H1 (cell line): Measurements from ENCODE around the gene GSAP. TPM values are rescaled to one million over a fixed set of nuclear protein-coding genes. Genes with fewer than 3 reads are reported as not detected.
A peak's percentile ranks its signal among the peaks of the same experiment; 100 is the strongest.

Source experiments
- CTCF ChIA-PET: fragments of 300-600 bp; sonication (Branson Sonifier 250); formaldehyde crosslinking; loops from one replicate; lab custom pipeline; 2021; ENCODE audit not compliant: partially characterized antibody; lab: Charles Lee
- POLR2A ChIA-PET: fragments of 300-600 bp; sonication (Branson Sonifier 250); formaldehyde crosslinking; loops from one replicate; lab custom pipeline; 2021; ENCODE audit warnings: inconsistent platforms; ENCODE audit not compliant: partially characterized antibody; lab: Charles Lee
- DNase-seq, 2 experiments: peaks; one replicate each; pipeline versions ENCODE4 v3.0.0 to v3.0.0-alpha.2; 2010 to 2022; ENCODE audit warnings: low spot score in 2 of 2, low read depth in 1 of 2, mixed read lengths in 1 of 2
- FAIRE-seq: peaks from 2 replicates; lab custom pipeline; 2011; peaks lifted over from hg19 to GRCh38; lab: Jason Lieb, UNC
- H2AFZ ChIP-seq: 2 replicates; pipeline ENCODE4 v1.8.1; 2012; ENCODE audit warnings: low read length, inconsistent platforms
- H2AK5ac ChIP-seq: 2 replicates; pipeline ENCODE4 v1.6.1; 2013; ENCODE audit warnings: low read depth, low read length
- H2BK120ac ChIP-seq: replicated peaks from 2 replicates; pipeline ENCODE3; 2013; ENCODE audit warnings: low read depth, low read length, inconsistent platforms
- H2BK12ac ChIP-seq: 2 replicates; pipeline ENCODE4 v1.6.1; 2013; ENCODE audit warnings: low read depth, low read length
- H2BK15ac ChIP-seq: 2 replicates; pipeline ENCODE4 v1.6.1; 2013; ENCODE audit warnings: low read length
- H2BK20ac ChIP-seq: 2 replicates; pipeline ENCODE4 v1.6.1; 2013; ENCODE audit warnings: low read length
- H2BK5ac ChIP-seq: 2 replicates; pipeline ENCODE4 v1.6.1; 2013; ENCODE audit warnings: low read depth, low read length
- H3K14ac ChIP-seq: 2 replicates; pipeline ENCODE4 v1.6.1; 2013; ENCODE audit warnings: inconsistent platforms; ENCODE audit not compliant: insufficient read length
- H3K18ac ChIP-seq: 2 replicates; pipeline ENCODE4 v1.6.1; 2013; ENCODE audit warnings: low read length; ENCODE audit errors: extremely low read depth
- H3K23ac ChIP-seq: 2 replicates; pipeline ENCODE4 v1.6.1; 2013; ENCODE audit warnings: inconsistent platforms; ENCODE audit not compliant: insufficient read length
- H3K23me2 ChIP-seq: 2 replicates; pipeline ENCODE4 v1.6.1; 2013; ENCODE audit warnings: low read depth, low read length
- H3K27ac ChIP-seq: 2 replicates; pipeline ENCODE4 v1.6.1; 2011; ENCODE audit warnings: low read depth, low read length, inconsistent platforms
- H3K27me3 ChIP-seq, 4 experiments: replicated peaks in 1 of 4; 1 replicate in 1 of 4; 2 replicates in 3 of 4; pipeline versions ENCODE4 v1.6.1 to v1.8.1; 2011 to 2013; ENCODE audit warnings: low read length in 3 of 4, mild to moderate bottlenecking in 3 of 4, inconsistent platforms in 2 of 4, mixed read lengths in 2 of 4, moderate library complexity in 1 of 4; ENCODE audit not compliant: control insufficient read depth in 3 of 4, insufficient read depth in 3 of 4; ENCODE audit errors: extremely low read depth in 1 of 4
- H3K36me3 ChIP-seq, 4 experiments: 2 replicates each; pipeline versions ENCODE4 v1.6.1 to v1.8.1; 2011 to 2013; ENCODE audit warnings: mild to moderate bottlenecking in 4 of 4, low read length in 3 of 4, moderate library complexity in 2 of 4, control low read depth in 1 of 4, inconsistent platforms in 1 of 4; ENCODE audit not compliant: insufficient read depth in 4 of 4, control insufficient read depth in 2 of 4
- H3K4ac ChIP-seq: replicated peaks from 2 replicates; pipeline ENCODE3; 2013; ENCODE audit warnings: low read length, low read depth, mixed read lengths, inconsistent platforms; ENCODE audit not compliant: insufficient read length
- H3K4me1 ChIP-seq, 4 experiments: replicated peaks in 1 of 4; 1 replicate in 1 of 4; 2 replicates in 3 of 4; pipeline versions ENCODE4 v1.6.1 to v1.8.1; 2011 to 2013; ENCODE audit warnings: low read length in 3 of 4, inconsistent platforms in 2 of 4, mixed read lengths in 1 of 4; ENCODE audit not compliant: insufficient read depth in 4 of 4, control insufficient read depth in 3 of 4
- H3K4me2 ChIP-seq, 2 experiments: 2 replicates each; pipeline versions ENCODE4 v1.6.1 to v1.8.1; 2011 to 2013; ENCODE audit warnings: low read depth in 2 of 2, low read length in 2 of 2, control low read depth in 1 of 2, inconsistent platforms in 1 of 2, mild to moderate bottlenecking in 1 of 2; ENCODE audit not compliant: insufficient read depth in 1 of 2
- H3K4me3 ChIP-seq, 4 experiments: fragments of 200-600, 300-600 bp in 1 of 4; sonication (generic), shearing (Covaris generic), sonication (Bioruptor Twin) in 1 of 4; 2 replicates each; pipeline versions ENCODE4 v1.5.1 to v1.8.1; 2011 to 2016; ENCODE audit warnings: low read length in 4 of 4, low read depth in 3 of 4, control low read depth in 2 of 4, inconsistent platforms in 2 of 4, mild to moderate bottlenecking in 2 of 4, mixed read lengths in 1 of 4, moderate library complexity in 1 of 4; ENCODE audit not compliant: insufficient read depth in 2 of 4; ENCODE audit errors: extremely low read depth in 1 of 4
- H3K56ac ChIP-seq: replicated peaks from 2 replicates; pipeline ENCODE3; 2013; ENCODE audit warnings: low read depth, mild to moderate bottlenecking, mixed read lengths, low read length, inconsistent platforms; ENCODE audit not compliant: insufficient read length
- H3K79me1 ChIP-seq: 2 replicates; pipeline ENCODE4 v1.6.1; 2013; ENCODE audit warnings: low read depth, low read length, control low read depth
- H3K79me2 ChIP-seq, 2 experiments: 2 replicates each; pipeline versions ENCODE4 v1.6.1 to v1.8.1; 2012 to 2013; ENCODE audit warnings: low read length in 2 of 2, mild to moderate bottlenecking in 2 of 2, inconsistent platforms in 1 of 2; ENCODE audit not compliant: insufficient read depth in 2 of 2, control insufficient read depth in 1 of 2
- H3K9ac ChIP-seq, 4 experiments: replicated peaks in 1 of 4; 1 replicate in 1 of 4; 2 replicates in 3 of 4; pipeline versions ENCODE4 v1.6.1 to v1.8.1; 2011 to 2013; ENCODE audit warnings: low read depth in 3 of 4, low read length in 3 of 4, control low read depth in 2 of 4, mild to moderate bottlenecking in 2 of 4, moderate library complexity in 2 of 4, inconsistent platforms in 1 of 4; ENCODE audit errors: extremely low read depth in 1 of 4
- H3K9me3 ChIP-seq, 2 experiments: 2 replicates each; pipeline versions ENCODE4 v1.6.1 to v1.8.1; 2012 to 2013; ENCODE audit warnings: mild to moderate bottlenecking in 2 of 2, moderate library complexity in 2 of 2, control low read depth in 1 of 2, inconsistent platforms in 1 of 2, low read depth in 1 of 2, low read length in 1 of 2, mixed read lengths in 1 of 2; ENCODE audit not compliant: insufficient read depth in 2 of 2
- H4K20me1 ChIP-seq, 2 experiments: replicated peaks in 1 of 2; 2 replicates each; pipeline versions ENCODE3 to v1.8.1; 2011 to 2013; ENCODE audit warnings: inconsistent platforms in 2 of 2, low read length in 2 of 2, mild to moderate bottlenecking in 1 of 2; ENCODE audit not compliant: insufficient read depth in 2 of 2, control insufficient read depth in 1 of 2
- H4K5ac ChIP-seq: 2 replicates; pipeline ENCODE4 v1.6.1; 2013; ENCODE audit warnings: low read length, low read depth, mixed read lengths, inconsistent platforms; ENCODE audit not compliant: insufficient read length
- H4K8ac ChIP-seq: 2 replicates; pipeline ENCODE4 v1.8.0; 2013; ENCODE audit warnings: mild to moderate bottlenecking, moderate library complexity, low read length, inconsistent platforms; ENCODE audit not compliant: insufficient read depth; ENCODE audit errors: extremely low read depth
- H4K91ac ChIP-seq: replicated peaks from 2 replicates; pipeline ENCODE3; 2013; ENCODE audit warnings: low read length, mixed read lengths, inconsistent platforms; ENCODE audit not compliant: insufficient read length
- HDAC2 ChIP-seq, 2 experiments: fragments of 300-600 bp in 1 of 2; sonication (generic) in 1 of 2; IDR thresholded peaks; 2 replicates each; pipeline ENCODE4 v1.6.1; 2011 to 2012; ENCODE audit warnings: low read depth in 2 of 2, low read length in 2 of 2, mild to moderate bottlenecking in 2 of 2, moderate library complexity in 2 of 2, borderline replicate concordance in 1 of 2, inconsistent platforms in 1 of 2
- TEAD4 ChIP-seq: IDR thresholded peaks from 2 replicates; pipeline ENCODE4 v1.6.1; 2012; ENCODE audit warnings: low read depth, low read length, inconsistent platforms, mixed read lengths
- polyA plus RNA-seq, 7 experiments: library from polyadenylated mRNA; depleted of rRNA in 3 of 7; stranded (reverse) in 5 of 7; unstranded in 2 of 7; fragments of >200 nt in 5 of 7; fragments of 200-250 nt in 2 of 7; gene quantifications; 1 replicate in 5 of 7; 2 replicates in 1 of 7; 4 replicates in 1 of 7; pipeline versions ENCODE4 v1.2.1 to v1.2.3, GENCODE V29; 2011 to 2013; ENCODE audit warnings: missing spikeins in 2 of 7, mixed read lengths in 2 of 7
- total RNA-seq: library from RNA; stranded (reverse); fragmentation: NEBNext Ultra II Directional; extraction: Animal tissue kit (Norgen Biotek cat#: 25700); gene quantifications from 2 replicates; pipeline ENCODE4 v1.2.1, GENCODE V29; 2021

GSAP gene
- total and polyA plus RNA-seq, 2 of the 8 experiments (the other 6 are each of a cell fraction or from before 2014, with no cell fraction given) = 0.93 to 2.1 TPM

DNA sequence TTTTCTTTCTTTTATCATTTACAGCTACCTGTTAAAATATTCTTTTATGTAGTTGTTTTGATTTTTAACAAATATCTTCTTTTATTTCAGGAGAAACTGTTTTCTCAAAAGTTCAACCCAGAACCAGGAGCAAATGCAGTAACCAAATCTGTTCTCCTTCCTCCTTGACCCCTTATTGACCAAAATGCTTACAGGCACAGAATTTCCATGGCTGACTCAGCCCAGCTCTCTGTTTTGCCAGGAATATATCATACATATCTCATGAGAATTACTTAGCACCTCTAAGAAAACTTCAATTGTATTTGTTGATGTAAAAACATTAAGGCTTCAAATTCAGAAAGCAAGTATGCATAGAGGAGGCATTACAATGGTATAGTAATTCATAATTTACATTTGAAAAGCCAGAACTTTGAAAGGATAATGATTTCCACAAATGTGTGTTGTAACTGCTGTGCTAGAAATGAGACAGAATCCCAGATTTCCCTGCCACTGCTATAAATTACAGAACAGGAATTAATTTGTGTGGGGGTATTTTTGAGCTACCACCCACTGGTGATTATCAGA, 2.2 kb downstream of the GSAP start:
- CTCF ChIA-PET = interaction anchor here (1.0 to 2.2 kb wide), 4 partner anchors 11 to 82 kb away, joined by 3 to 8 read pairs (median 4); no protein-coding TSS in a partner anchor
- H4K8ac ChIP-seq = no peak overlapping the region
- peak overlapping the region; percentile 42 to 96; a peak in 3 of 4 replicates for H3K4me2 ChIP-seq
- no peak overlapping the region for H2AFZ ChIP-seq
- H4K20me1 ChIP-seq = no peaks in the 10 kb centered on the region
- no peak overlapping the region for H3K18ac ChIP-seq
- no peak overlapping the region for H2AK5ac ChIP-seq
- H2BK120ac ChIP-seq = no peak overlapping the region
- H3K4me1 ChIP-seq = peaks cover 4 to 34% (median 12%) of the 10 kb centered on the region in 4 experiments
- H3K9ac ChIP-seq = no peak overlapping the region
- H3K27ac ChIP-seq = no peak overlapping the region
- H2BK20ac ChIP-seq = no peak overlapping the region
- H4K91ac ChIP-seq = no peak overlapping the region
- H3K79me1 ChIP-seq = no peaks in the 10 kb centered on the region
- no peaks in the 10 kb centered on the region for H3K9me3 ChIP-seq
- H3K36me3 ChIP-seq = no peaks in the 10 kb centered on the region; a peak in 1 of 8 replicates
- TF ChIP-seq HDAC2 (IDR thresholded peaks at IDR 0.05; ENCODE audit: borderline replicate concordance in 1 of 2, low read depth in 2 of 2, low read length in 2 of 2) = 0 out of 4 replicates have a peak, but pooled peaks of 1 of the 2 experiments have one; percentile 1
- no peak for TF ChIP-seq TEAD4
- peaks cover 0 to 15% (median 12%) of the 10 kb centered on the region in 4 experiments; a peak in 6 of 7 replicates for H3K27me3 ChIP-seq
- POLR2A ChIA-PET = interaction anchor here (0.8 to 5.7 kb wide), 2 partner anchors 12 to 105 kb away, joined by 3 to 28 read pairs; no protein-coding TSS in a partner anchor
- no peak for FAIRE-seq
- no peak for DNase-seq
- peak overlapping the region; percentile 51 for H4K5ac ChIP-seq
- peak overlapping the region in 1 of 4 experiments; percentile 28; a peak in 1 of 8 replicates for H3K4me3 ChIP-seq
- H3K4ac ChIP-seq = no peak overlapping the region
- no peak overlapping the region for H2BK15ac ChIP-seq
- H3K23me2 ChIP-seq = peaks cover 8% of the 10 kb centered on the region; the same call in 1 of the 2 replicates
- H3K56ac ChIP-seq = no peak overlapping the region
- H3K14ac ChIP-seq = no peak overlapping the region
- H3K79me2 ChIP-seq = no peaks in the 10 kb centered on the region
- no peak overlapping the region for H3K23ac ChIP-seq
- no peak overlapping the region for H2BK5ac ChIP-seq
- no peak overlapping the region for H2BK12ac ChIP-seq
